Tibial nerve (tissue), 3 donors: ENCODE measurements around the gene AFF2.

ENCODE experiments used
- CTCF ChIP-seq, 5 experiments: fragments of 200-600 bp in 3 of 5; fragments of 450-650 bp in 2 of 5; sonication (generic) in 3 of 5; IDR thresholded peaks; one replicate each; pipeline ENCODE4 v1.5.1; 2016 to 2019; ENCODE audit warnings: antibody characterized with exemption in 5 of 5, mild to moderate bottlenecking in 3 of 5, moderate library complexity in 2 of 5
- POLR2A ChIP-seq, 2 donors: fragments of 450-650 bp; IDR thresholded peaks; one replicate each; pipeline ENCODE4 v1.6.1; 2017; ENCODE audit warnings: antibody characterized with exemption in 2 of 2, mild to moderate bottlenecking in 2 of 2, moderate library complexity in 2 of 2

DNA sequence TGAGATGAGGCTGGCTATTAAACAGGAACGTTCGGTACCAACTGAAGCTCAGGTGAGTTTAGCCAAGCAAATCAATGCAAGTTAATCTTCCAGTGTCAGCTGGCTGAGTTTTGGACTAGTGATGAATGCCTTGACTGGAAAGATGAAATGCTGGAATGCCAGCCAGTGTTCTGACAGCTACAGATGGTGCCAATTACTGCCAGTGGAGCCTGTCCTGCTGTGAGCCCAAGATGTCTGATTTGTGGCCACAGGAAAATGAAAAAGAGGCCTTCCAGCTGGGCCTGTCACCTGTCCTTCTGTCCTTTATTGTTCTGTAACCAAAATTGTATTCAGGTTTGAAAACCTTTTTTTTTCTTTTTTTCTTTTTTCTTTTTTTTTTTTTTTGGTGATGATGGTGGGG lies 223.1 kb downstream of the AFF2 start:
- TF ChIP-seq CTCF (IDR thresholded peaks at IDR 0.05) (no peak), POLR2A (IDR thresholded peaks at IDR 0.05) (no peak)
